Astrocyte (in vitro differentiated cells and primary cell): ENCODE data around the gene IGLON5.

ENCODE experiments used
- CTCF ChIP-seq: IDR thresholded peaks from 2 replicates; pipeline ENCODE4 v1.5.1; 2011; ENCODE audit warnings: low read depth, mild to moderate bottlenecking, inconsistent platforms, low read length, moderate library complexity; ENCODE audit not compliant: insufficient read depth
- EZH2 ChIP-seq: IDR thresholded peaks from 2 replicates; pipeline ENCODE4 v1.6.1; 2012; ENCODE audit warnings: mild to moderate bottlenecking, low read length, inconsistent platforms; ENCODE audit not compliant: insufficient read depth

- TF ChIP-seq CTCF (no peak), EZH2 (no peak)
These were observed 46.5 kb downstream of the IGLON5 start for GRCh38 chr19:51357952-51358351.
